ENCODE data around the gene PCSK6.

- no peak for TF ChIP-seq CTCF (IDR thresholded peaks at IDR 0.05)
- no peak for TF ChIP-seq POLR2A (IDR thresholded peaks at IDR 0.05)
- no peak for TF ChIP-seq POLR2AphosphoS5 (IDR thresholded peaks at IDR 0.05)
- no peak for TF ChIP-seq EP300 (IDR thresholded peaks at IDR 0.05)
Observed at GRCh38 chr15:101450403-101451265, 38.9 kb downstream of the PCSK6 start.

Measured in sigmoid colon (tissue), 4 donors.